DMS114 treated with DMSO at 0.1 percent for 48 hours (cell line): ENCODE results near the gene NAIF1.
"Not testable (repeated sequence)": the region's sequence is repeated elsewhere in the genome, so short reads cannot be mapped to it uniquely, and the experiment has no call there.

Source experiments
- DNase-seq: peaks from one replicate; lab custom pipeline; 2025; ENCODE audit not compliant: unreplicated experiment; lab: John Stamatoyannopoulos, UW

NAIF1 gene

DNA sequence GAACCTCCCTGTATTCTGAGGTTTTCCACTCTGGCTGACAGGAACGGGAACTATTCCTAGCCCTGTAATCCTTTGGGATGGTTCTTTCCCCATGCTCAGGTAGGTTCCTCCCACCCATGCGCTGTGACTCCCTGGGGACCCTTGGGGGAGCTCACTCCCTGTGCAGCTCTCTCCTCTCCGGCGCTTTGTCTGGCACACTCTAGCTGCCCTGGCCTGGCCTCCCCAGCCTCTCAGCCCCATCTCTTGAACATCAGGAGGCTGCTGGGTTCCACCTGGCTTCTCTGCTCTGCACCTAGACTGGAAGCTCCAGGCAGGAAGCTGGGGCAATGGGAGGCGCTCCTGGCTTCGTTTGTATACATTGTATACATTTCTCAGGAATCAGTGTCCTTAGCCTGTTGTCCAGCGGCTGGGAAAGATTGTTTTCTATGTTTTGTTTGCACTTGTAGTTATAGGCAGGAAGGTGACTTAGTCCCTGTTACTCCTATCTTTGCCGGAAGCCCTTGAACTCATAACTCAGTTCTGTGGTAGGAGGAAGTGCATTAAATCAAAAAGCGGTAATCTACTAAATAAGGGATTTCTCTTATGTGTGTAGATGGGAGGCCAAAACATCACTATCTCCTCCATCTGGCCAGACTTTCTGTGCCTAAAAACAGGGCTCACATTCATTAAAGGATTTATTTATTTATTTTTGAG lies 21.3 kb upstream of the NAIF1 start:
- no peak for DNase-seq

- DNase-seq, result no peak
Measured at GRCh38 chr9:128087262-128087661, 20.1 kb upstream of the NAIF1 start.

DNA sequence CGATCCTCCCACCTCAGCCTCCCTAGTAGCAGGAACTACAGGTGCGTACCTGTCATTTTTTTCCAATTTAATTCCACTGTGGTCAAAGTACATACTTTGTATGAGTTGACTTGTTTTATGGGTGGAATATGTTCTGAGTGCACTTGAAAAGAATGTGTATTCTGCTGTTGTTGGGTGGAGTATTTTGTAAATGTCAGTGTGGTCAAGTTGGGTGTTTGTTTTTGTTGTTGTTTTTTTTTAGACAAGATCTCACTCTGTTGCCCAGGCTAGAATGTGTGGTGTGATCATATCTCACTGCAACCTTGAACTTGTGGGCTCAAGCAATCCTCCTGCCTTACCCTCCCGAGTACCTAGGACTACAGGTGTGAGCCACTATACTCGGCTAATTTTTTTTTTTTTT lies 18.8 kb upstream of the NAIF1 start:
- DNase-seq, result no peak

GRCh38 chr9:128084746-128085145 lies 17.6 kb upstream of the NAIF1 start:
- no peak for DNase-seq

- DNase-seq, result no peak
Measured at GRCh38 chr9:128082151-128082550, 15.0 kb upstream of the NAIF1 start.

DNA sequence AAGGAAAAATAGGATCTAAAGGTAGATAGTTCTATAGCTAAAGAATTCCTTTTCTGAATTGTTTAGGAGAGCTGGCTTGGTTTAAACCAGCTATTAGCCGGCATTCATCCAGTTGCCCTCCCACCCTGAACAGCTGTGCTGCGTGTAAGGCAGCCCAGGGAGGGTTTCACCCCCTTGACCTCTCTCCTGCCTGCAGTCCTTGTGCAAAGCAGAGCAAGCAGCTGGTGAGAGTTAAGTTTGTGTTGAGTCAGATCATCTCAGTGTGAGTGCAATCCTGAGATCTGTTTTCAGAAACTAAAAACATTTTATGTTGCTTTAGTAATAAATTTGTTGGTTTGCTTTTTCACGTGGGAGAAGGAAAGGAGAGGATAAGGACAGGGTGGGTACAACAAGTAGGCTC lies 13.9 kb upstream of the NAIF1 start:
- DNase-seq, result no peak

- DNase-seq, result no peak
Measured at GRCh38 chr9:128080206-128080605, 13.1 kb upstream of the NAIF1 start.

DNA sequence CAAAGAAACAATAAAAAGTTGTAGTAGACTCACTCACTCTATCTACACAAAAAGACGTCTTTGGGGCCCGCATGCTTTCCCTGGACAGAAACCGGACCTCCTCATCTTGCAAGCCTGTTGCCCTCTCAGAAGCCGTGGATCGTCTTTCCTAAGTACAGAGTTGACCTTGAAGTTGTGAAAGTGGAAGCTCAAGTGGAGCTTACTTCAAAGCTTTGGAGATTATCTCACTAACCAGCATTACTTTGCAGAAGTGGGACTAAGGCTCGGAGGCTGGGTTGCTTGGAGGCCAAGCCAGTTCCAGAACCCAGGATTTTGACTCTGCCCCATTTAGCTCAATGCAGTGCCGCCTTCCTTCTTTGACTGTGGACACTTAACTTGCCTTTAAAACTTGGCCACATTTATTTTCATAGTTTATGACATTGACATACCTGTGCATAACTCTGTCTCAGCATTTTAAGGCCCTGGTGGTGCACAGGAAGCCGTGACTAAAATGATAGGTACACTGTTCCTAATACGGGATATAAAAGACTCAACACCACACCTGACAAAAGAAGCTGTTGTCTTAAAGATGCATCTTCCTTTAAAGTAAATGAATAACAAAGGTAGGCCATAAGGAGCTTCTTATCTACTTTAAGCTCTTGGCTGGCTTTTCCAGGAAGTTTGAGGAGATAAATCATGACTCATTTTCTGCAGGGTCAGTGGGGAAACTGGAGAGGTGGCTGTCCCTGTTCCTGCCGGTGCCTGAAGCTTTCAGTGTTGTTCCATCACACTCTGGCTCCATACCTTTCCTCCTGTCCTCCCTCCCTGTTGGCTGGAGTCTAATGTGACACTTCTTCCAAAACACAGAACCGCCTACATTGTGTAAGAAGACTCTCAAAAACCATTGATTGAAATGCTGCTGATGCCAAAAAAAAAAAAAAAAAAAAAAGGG lies 11.6 kb upstream of the NAIF1 start:
- DNase-seq, result no peak

GRCh38 chr9:128077847-128078503 lies 10.9 kb upstream of the NAIF1 start:
- no peak for DNase-seq

DNA sequence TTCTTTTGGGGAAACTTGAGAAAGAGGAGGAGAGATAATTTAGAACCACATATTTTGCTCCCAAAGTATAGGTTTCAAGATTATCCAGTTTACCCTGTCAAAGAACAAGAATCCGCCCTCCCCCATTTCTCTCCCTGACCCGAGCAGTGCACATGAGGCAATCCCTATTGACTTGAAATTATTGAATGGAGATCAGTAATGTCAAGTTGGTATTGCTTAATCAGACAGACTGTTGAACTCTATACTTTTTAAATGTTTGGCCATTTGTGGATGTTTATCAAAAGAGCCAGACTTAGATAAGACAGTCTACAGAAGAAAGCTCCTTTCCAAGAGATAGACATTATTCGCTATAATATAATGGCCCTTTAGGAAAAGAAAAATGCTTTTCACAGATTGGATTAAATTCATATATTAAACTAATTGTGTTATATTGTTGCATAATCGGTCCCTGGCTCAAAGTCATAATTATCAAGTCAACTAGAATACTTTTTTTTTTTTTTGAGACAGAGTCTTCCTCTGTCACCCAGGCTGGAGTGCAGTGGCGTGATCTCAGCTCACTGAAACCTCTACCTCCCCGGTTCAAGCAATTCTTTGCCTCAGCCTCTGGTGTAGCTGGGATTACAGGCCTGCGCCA lies 6.2 kb upstream of the NAIF1 start:
- no peak for DNase-seq

GRCh38 chr9:128072144-128073021 lies 5.3 kb upstream of the NAIF1 start:
- no peak for DNase-seq

DNA sequence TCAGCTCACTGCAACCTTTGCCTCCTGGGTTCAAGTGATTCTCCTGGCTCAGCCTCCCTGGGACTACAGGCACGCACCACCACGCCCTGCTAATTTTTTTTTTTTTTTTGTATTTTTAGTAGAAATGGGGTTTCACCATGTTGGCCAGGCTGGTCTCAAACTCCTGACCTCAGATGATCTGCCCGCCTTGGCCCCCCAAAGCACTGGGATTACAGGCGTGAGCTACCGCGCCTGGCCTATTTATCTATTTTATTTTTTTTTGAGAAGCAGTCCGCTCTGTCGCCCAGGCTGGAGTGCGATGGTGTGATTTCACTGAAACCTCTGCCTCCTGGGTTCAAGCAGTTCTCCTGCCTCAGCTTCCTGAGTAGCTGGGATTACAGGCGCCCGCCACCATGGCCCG lies 4.4 kb upstream of the NAIF1 start:
- DNase-seq, result not testable (repeated sequence)

GRCh38 chr9:128070874-128071273 lies 3.8 kb upstream of the NAIF1 start:
- no peak for DNase-seq

DNA sequence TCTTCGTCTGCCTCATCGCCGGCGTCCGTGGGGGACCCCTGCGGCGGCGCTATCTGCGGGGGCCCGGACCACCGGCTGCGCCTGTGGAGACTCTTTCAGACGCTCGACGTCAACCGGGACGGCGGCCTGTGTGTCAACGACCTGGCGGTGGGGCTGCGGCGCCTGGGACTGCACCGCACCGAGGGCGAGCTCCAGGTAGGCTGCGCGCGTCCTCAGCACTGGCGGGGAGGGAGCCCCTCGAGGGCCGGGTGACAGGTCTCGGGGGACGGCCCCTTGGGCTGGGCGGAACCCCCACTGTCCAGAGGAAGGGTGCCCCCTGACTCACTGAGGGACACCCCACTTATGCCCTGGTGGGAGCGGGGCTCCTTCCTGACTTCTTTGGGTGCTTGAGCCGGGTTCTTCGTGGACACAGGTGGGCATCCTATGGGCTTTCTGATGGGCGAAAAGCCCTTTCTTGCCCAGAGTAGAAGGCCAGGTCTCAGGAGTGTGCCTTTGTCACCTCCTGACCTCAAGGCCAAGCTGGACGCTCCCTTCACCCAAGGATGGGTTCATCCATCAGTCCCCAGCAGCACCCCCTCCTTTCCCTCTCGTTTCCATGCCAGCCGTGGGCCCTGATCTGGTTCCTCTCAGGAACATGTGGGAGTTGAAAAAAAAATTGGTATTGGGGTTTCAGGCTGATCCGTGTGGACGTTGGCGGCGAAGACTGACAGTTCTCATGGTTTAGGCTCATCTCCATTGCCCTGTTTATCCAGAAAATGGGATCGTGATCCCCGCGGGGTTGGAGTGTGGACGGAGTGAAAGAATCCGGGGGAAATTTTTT lies 1.5 kb upstream of the NAIF1 start:
- no peak for DNase-seq

DNA sequence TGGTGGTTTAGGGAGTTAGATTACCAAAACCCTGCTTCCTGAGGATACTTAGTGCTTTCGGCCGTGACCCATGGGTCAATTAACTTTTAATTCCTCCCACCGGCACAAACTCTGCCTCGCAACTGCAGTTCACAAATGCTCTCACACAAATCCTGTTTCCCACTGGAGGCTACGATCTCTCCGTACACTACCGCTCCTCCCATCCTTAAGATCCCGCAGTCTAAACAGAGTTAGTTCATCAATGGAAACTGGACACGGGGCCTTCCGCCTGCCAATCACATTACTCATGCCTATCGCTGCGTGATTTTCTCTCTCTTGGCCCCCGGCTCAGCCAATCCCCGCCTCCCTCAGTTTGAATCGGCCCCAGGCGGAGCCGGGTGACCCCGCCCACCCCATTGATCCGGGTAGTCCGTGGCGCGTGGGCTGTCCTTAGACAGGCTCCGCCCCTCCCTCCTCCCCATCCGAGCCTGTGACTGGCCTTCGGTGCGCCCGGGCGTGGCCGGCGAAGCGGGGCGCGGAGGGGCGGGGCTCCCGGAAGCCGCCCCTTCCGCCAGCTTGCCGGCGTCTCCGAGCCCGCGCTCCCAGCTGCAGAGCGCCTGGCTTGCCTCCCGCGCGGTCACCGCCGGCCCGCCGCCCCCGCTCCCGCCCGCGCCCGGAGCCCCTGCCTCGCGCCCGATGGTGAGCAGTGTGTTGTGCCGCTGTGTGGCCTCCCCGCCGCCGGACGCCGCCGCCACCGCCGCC lies 695 bp upstream of the NAIF1 start, which contains the start of gene SLC25A25:
TSS of gene SLC25A25 (plus strand) at position 588 of the 741 bp plus-strand sequence. CDS start at position 676, 88 bp downstream.
- peak; percentile 96 for DNase-seq

- no peak for DNase-seq
Measured at GRCh38 chr9:128065907-128066712, 1.0 kb downstream of the NAIF1 start.

- DNase-seq, result no peak
Measured at GRCh38 chr9:128062846-128063831, 4.0 kb downstream of the NAIF1 start.
